HUDEP-2 (cell line): ENCODE data around the gene SMAD1.
A peak's percentile ranks its signal among the peaks of the same experiment; 100 is the strongest.
"Not testable (repeated sequence)": the region's sequence is repeated elsewhere in the genome, so short reads cannot be mapped to it uniquely, and the experiment has no call there.

Source experiments
- DNase-seq, 76 experiments: peaks; one replicate each; lab custom pipeline; 2025; ENCODE audit not compliant: unreplicated experiment in 76 of 76; lab: John Stamatoyannopoulos, UW

The SMAD1 gene

GRCh38 chr4:145553375-145553774 lies 71.7 kb downstream of the SMAD1 start:
- no peak for DNase-seq

GRCh38 chr4:145554691-145555090 lies 73.0 kb downstream of the SMAD1 start:
- no peak for DNase-seq

- peak in 48 of 76 experiments; percentile 1 to 68 (median 22) for DNase-seq
These were observed 76.1 kb downstream of the SMAD1 start for GRCh38 chr4:145557720-145558119.

GRCh38 chr4:145563293-145563985 lies 81.8 kb downstream of the SMAD1 start:
- no peak for DNase-seq

GRCh38 chr4:145564540-145564939 lies 82.9 kb downstream of the SMAD1 start:
- DNase-seq = no peak

- no peak for DNase-seq
These were observed 83.7 kb downstream of the SMAD1 start for GRCh38 chr4:145565328-145565727.

- no peak for DNase-seq
These were observed 84.5 kb downstream of the SMAD1 start for GRCh38 chr4:145566086-145566708.

- no peak for DNase-seq
These were observed 85.1 kb downstream of the SMAD1 start for GRCh38 chr4:145566768-145567167.

- no peak for DNase-seq
These were observed 85.9 kb downstream of the SMAD1 start for GRCh38 chr4:145567516-145567915.

GRCh38 chr4:145574546-145574945 lies 92.9 kb downstream of the SMAD1 start:
- DNase-seq = not testable (repeated sequence)

GRCh38 chr4:145580906-145581305 lies 99.3 kb downstream of the SMAD1 start:
- no peak for DNase-seq

GRCh38 chr4:145583191-145584055 lies 101.8 kb downstream of the SMAD1 start:
- no peak for DNase-seq

- DNase-seq = no peak
These were observed 105.6 kb downstream of the SMAD1 start for GRCh38 chr4:145587088-145587754.

- not testable (repeated sequence) for DNase-seq
These were observed 107.7 kb downstream of the SMAD1 start for GRCh38 chr4:145589381-145589780.

- no peak for DNase-seq
These were observed 108.5 kb downstream of the SMAD1 start for GRCh38 chr4:145589916-145590702.

GRCh38 chr4:145602129-145602760 lies 120.6 kb downstream of the SMAD1 start:
- no peak for DNase-seq

GRCh38 chr4:145605941-145606340 lies 124.3 kb downstream of the SMAD1 start:
- DNase-seq = no peak
